GM12864 (cell line): ENCODE results near the gene ARMC9.
"Not testable (repeated sequence)": the region's sequence is repeated elsewhere in the genome, so short reads cannot be mapped to it uniquely, and the experiment has no call there.

ENCODE experiments used
- DNase-seq: peaks from one replicate; pipeline ENCODE4 v3.0.0-alpha.2; 2011; ENCODE audit warnings: low read depth
- H3K4me3 ChIP-seq: 2 replicates; pipeline ENCODE4 v1.5.1; 2011; ENCODE audit warnings: mild to moderate bottlenecking, low read depth, low read length, control low read depth
- CTCF ChIP-seq: IDR thresholded peaks from 2 replicates; pipeline ENCODE4 v1.5.1; 2011; ENCODE audit warnings: low read depth, mild to moderate bottlenecking, moderate library complexity, low read length, control low read depth, inconsistent platforms; ENCODE audit errors: missing control alignments

ARMC9 gene

GRCh38 chr2:231344851-231345250 lies 146.4 kb downstream of the ARMC9 start:
- H3K4me3 ChIP-seq: no peak overlapping the region
- TF ChIP-seq CTCF: no peak
- no peak for DNase-seq

- no peak overlapping the region for H3K4me3 ChIP-seq
- no peak for DNase-seq
- TF ChIP-seq CTCF: no peak
Observed at GRCh38 chr2:231347081-231347480, 148.7 kb downstream of the ARMC9 start.

GRCh38 chr2:231347638-231348037 lies 149.2 kb downstream of the ARMC9 start:
- TF ChIP-seq CTCF: no peak
- no peak overlapping the region for H3K4me3 ChIP-seq
- DNase-seq: no peak

GRCh38 chr2:231348173-231348572 lies 149.7 kb downstream of the ARMC9 start:
- no peak for TF ChIP-seq CTCF
- no peak overlapping the region for H3K4me3 ChIP-seq
- no peak for DNase-seq

GRCh38 chr2:231348704-231349373 lies 150.4 kb downstream of the ARMC9 start:
- no peak for DNase-seq
- TF ChIP-seq CTCF: no peak
- H3K4me3 ChIP-seq: no peak overlapping the region

GRCh38 chr2:231349374-231349735 lies 150.9 kb downstream of the ARMC9 start:
- not testable (repeated sequence) for DNase-seq, H3K4me3 ChIP-seq

GRCh38 chr2:231351648-231352047 lies 153.2 kb downstream of the ARMC9 start:
- DNase-seq: no peak
- no peak overlapping the region for H3K4me3 ChIP-seq
- no peak for TF ChIP-seq CTCF
